GM21786 (cell line): ENCODE data around the gene IRF6.

Source experiments
- ATAC-seq: cut with Tn5 transposase; IDR thresholded peaks from one replicate; pipeline ENCODE4 v1.9.1; 2021; ENCODE audit not compliant: unreplicated experiment

Gene IRF6

GRCh38 chr1:209805875-209806760 lies at the start of gene IRF6:
Gene IRF6 (minus strand): TSS chr1:209806142. CDS start chr1:209801413, 4,729 bp downstream.
- ATAC-seq = peak; percentile 94

GRCh38 chr1:209855623-209856022 lies 49.7 kb upstream of the IRF6 start:
- ATAC-seq = no peak

GRCh38 chr1:209855006-209855405 lies 49.1 kb upstream of the IRF6 start:
- ATAC-seq = no peak

GRCh38 chr1:209854196-209854595 lies 48.3 kb upstream of the IRF6 start:
- ATAC-seq = no peak

- no peak for ATAC-seq
Measured at GRCh38 chr1:209853676-209854075, 47.7 kb upstream of the IRF6 start.

GRCh38 chr1:209850342-209850979 lies 44.5 kb upstream of the IRF6 start:
- no peak for ATAC-seq

- no peak for ATAC-seq
Measured at GRCh38 chr1:209849388-209849787, 43.4 kb upstream of the IRF6 start.

- ATAC-seq = no peak
Measured at GRCh38 chr1:209845408-209845725, 39.4 kb upstream of the IRF6 start.

- ATAC-seq = no peak
Measured at GRCh38 chr1:209844695-209845407, 38.9 kb upstream of the IRF6 start.

GRCh38 chr1:209840611-209841010 lies 34.7 kb upstream of the IRF6 start:
- ATAC-seq = no peak

GRCh38 chr1:209839875-209840546 lies 34.1 kb upstream of the IRF6 start:
- no peak for ATAC-seq

- ATAC-seq = no peak
Measured at GRCh38 chr1:209838537-209838936, 32.6 kb upstream of the IRF6 start.

GRCh38 chr1:209837671-209838070 lies 31.7 kb upstream of the IRF6 start:
- ATAC-seq = no peak

GRCh38 chr1:209835782-209836298 lies 29.9 kb upstream of the IRF6 start:
- no peak for ATAC-seq

- ATAC-seq = no peak
Measured at GRCh38 chr1:209831615-209832014, 25.7 kb upstream of the IRF6 start.

GRCh38 chr1:209830722-209831121 lies 24.8 kb upstream of the IRF6 start:
- ATAC-seq = no peak

- ATAC-seq = no peak
Measured at GRCh38 chr1:209829716-209830115, 23.8 kb upstream of the IRF6 start.

- peak; percentile 82 for ATAC-seq
Measured at GRCh38 chr1:209827384-209828262, 21.7 kb upstream of the IRF6 start, which contains the start of gene UTP25. Gene UTP25 (plus strand): TSS chr1:209827972. CDS start chr1:209828064, 92 bp downstream.

- no peak for ATAC-seq
Measured at GRCh38 chr1:209825591-209826434, 19.9 kb upstream of the IRF6 start.
